ENCODE results near the gene GSN.
A peak's percentile ranks its signal among the peaks of the same experiment; 100 is the strongest.

The GSN gene

DNA sequence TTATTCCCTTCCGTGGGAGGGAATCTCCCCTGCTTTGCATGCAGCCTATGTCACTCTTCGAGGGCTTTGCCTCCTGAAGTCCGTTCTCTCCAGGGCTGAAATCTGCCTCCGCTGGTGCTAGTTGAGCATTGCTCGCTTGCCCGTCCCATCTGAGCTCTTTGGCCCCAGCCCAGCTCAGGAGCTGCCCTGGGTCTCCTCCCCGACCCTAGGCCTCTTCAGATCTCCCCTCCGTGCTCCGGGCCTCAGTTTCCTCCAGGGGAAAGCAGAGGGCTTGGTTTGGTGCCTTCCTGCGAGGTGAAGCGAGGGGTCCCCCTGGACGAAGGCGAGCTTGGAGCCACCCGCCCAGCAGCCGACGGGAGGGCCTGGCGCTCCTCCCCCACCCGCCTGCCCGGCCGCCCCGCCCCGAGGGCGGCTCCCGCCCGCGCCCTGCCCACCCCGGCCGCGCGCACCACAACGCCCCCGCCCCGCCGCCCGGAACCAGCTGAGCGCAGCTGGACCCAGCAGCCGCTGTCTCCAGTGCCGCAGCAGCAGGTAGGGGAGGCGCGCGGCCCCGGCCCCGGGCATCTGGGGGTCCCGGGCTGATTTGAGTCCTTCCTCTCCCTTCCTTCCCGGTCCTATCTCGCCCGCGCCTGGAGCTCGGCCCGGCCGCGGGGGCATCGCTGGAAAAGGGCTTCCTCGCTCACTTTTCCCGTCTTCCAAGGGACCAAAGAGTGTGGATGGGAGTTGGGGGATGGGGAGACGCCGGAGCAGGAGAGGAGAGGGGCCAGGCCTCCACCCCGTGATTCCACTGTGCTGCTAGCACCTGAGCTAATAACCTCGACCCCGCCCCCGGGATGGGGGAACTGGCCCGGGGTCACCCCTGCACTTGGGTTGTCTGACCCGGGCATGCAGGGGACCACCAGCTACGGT lies at the start of gene GSN:
Gene GSN, plus strand, starts transcription at position 474 of the 909 bp plus-strand sequence. CDS start 33,810 bp downstream, outside the sequence.
- DNase-seq (ENCODE audit: low spot score), result peak; percentile 91

DNA sequence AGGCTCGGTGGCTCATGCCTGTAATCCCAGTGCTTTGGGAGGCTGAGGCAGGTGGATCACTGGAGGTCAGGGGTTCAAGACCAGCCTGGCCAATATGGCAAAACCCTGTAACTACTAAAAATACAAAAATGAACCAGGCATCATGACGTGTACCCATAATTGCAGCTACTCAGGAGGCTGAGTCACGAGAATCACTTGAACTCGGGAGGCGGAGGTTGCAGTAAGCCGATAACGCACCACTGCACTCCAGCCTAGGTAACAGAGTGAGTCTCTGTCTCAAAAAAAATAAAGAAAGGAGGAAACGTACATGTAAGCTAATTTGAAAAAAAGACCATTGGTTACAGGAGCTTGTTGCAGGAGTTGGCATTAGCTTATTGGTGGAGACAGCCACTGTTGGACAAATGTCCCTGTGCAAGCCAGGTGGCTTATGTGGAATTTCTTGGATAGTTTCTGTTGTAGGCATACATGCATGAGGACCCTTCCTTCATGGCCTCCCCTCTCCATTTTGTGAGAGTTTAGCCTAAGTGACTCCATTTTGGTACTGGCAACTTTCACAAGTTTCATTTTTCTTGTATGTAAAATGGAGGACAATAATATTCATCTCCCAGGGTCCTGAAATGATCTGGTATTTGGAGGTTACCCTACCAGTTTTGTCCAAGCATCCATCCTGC lies 49.5 kb upstream of the GSN start:
- DNase-seq (ENCODE audit: low spot score), result no peak

- DNase-seq (ENCODE audit: low spot score), result no peak
Observed at GRCh38 chr9:121219530-121219929, 48.4 kb upstream of the GSN start.

DNA sequence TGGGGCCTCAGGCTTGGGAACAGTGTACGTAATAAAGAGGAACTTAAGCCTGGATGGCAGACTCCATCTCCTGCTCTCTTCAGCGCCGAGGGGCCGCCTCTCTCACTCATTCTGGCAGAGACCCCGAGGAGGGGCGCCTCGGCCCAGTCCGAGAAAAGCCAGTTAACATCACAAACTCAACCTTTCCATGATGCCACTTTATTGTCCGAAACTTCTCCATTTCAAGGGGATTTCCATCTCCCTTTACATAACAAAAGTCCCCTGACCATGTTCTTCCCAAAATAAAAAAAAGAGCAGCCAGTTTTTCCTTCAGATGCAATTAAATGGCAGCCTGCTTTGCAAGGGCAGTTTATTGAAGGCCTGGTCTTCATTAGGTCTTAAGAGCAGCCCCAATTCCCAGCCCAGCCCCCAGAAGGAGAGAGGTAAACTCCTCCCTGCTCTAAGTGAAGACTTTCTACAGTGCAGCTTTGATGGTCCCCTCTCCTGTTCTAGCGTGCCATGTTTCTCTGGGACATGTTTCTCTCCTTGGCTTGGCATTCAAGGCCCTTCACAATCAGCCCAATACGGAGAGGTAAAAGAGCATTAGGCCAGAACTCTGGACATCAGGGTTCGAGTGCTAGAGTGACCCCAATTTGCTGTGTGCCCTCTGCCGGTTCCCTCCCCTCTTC lies 46.8 kb upstream of the GSN start:
- no peak for DNase-seq (ENCODE audit: low spot score)

DNA sequence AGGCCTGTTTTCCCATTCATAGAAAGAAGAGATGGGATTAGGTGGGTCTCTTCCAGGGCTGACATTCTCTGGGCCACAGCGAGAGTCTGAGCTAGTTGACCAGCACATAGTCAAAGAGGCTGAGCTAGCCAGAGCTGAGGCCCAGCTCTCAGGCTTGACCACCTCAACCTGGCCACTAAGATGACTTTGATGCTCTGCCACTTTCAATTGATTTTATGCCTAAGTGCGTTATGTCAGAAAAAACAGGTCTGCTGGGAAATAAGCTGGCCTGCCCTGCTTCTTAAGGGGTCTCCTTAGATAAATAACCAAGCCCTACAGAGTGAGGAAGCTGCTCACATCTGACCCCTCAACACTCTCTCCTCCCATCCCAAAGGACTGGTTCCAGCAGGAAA lies 46.3 kb upstream of the GSN start:
- no peak for DNase-seq (ENCODE audit: low spot score)

GRCh38 chr9:121222524-121223171 lies 45.3 kb upstream of the GSN start:
- DNase-seq (ENCODE audit: low spot score), result peak; percentile 66

DNA sequence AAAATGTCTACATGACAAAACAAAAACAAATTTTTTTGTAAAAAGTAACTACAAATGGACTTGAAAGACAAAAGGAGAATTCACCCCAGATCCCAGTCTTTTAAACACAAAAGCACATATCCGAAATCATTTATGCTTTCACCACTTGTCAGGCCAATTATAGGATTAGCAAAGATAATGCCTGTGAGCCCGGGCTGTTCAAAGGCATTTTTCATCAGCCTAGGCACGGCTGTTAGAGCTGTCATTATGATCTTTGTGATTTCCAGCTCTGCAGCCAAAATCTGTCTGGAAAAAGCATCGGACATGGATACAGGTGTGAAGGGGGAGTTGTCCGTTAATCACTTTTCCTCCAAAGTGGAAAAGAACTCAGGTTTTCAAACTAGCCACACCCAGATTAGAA lies 42.7 kb upstream of the GSN start:
- DNase-seq (ENCODE audit: low spot score), result no peak

GRCh38 chr9:121226175-121226574 lies 41.8 kb upstream of the GSN start:
- DNase-seq (ENCODE audit: low spot score), result no peak

DNA sequence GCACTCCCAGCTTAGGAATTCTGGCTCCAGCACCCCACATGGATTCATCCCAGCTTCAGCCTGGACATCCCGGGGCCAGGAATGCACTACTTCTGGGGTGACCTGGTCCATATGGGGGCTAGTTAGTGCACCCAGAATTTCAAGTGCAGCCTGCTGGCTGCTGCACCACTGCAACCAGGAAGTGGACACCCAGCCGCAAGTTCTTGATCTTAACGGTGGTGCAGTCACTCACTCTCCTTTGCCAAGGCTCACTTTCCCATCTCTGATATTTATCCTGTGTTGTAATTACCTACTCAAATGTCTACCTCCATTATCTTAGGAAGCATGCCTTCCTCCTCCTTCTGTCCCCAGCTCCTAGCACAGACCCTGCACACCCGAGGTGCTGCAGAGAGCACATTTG lies 40.1 kb upstream of the GSN start:
- DNase-seq (ENCODE audit: low spot score), result no peak

DNA sequence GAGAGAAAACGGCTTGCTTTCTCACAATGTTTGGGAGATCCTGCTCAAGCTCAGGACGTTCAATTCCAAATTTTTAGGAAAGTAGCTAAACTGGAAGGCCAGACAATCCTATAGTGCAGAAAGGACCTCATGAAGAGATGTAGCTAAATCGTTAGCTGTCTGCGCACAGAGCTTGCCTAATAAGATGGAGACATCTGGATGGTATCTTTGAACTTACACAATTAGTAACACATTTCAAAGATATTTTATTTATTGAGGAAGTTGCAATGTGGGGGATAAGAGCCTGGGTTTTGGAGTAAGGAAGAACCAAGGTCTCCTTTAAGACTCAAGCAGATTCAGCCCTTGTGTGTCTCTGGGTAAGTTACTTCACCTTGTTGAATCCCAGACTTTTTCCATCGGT lies 37.7 kb upstream of the GSN start:
- no peak for DNase-seq (ENCODE audit: low spot score)

GRCh38 chr9:121232251-121232650 lies 35.7 kb upstream of the GSN start:
- no peak for DNase-seq (ENCODE audit: low spot score)

DNA sequence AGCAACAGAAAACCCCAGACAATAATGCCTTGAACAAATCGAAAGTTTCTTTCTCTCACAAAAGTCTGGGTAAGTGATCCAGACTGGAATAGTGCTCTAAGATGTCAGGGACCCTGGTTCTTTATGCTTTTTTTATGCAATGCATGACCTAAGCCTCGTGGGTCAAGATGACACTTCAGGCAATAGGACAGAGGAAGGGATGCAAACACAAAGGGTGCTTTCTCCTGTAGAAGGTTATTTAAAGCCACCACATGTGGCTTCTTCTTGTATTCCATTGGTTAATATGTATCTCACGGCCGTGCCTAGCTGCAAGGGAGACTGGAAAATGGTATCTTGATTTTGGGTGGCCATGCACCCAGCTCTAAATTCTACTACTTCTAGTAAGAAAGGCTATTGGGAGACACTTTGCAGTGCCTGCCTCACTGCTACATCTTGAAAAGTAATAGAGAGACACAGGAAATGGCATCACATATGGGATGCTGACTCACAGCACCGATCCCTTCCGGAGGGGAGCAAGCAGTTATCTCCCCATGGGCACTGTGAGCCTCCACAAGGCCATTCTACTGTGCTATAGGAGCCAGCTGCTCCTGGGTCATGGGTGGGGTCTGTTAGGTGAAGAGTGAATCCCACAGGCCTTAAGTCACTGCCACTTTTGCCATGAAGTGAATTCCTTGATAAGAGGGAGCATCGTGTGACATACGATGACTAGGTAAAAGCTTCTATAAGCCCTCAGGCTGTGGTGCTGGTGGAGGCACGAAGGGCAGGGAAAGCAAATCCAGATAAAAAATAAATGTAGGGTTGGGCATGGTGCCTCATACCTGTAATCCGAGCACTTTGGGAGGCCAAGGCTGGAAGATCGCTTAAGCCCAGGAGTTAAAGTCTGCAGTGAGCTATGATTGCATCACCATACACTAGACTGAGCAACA lies 33.8 kb upstream of the GSN start:
- no peak for DNase-seq (ENCODE audit: low spot score)

DNA sequence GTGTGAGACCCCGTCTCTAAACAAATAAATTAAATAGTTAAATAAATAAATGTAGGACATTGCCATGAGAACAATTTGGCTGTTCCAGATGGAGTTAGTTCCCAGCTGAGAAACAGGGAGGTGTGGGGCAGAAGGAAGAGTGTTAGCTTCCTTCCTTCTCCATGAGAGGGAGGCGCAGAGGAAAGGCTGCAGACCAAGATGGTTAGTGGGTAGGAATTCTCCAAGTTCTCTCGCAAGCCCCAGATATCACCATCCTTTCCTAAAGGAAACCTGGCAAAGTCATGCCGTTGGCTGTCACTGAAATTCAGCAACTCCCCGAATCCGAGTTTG lies 33.2 kb upstream of the GSN start:
- DNase-seq (ENCODE audit: low spot score), result no peak

DNA sequence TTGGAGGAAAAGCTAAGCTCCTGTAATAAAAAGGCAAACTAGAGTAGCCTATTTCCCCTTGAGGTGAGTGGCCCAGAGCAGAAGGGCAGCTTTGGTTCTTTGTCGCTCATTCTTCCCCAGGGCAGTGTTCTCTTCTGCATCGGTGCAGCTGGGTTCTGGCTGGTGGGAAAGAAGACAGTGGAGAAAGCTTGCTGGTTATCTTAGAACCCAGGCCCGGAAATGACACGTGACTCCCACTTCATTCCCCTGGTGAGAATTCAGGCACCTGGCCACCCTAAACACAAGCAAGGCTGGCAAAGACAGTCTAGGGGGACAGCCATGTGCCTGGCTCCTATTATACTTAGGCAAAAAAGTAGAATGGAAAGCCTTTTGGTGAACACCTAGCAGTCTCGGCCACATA lies 32.5 kb upstream of the GSN start:
- no peak for DNase-seq (ENCODE audit: low spot score)

GRCh38 chr9:121237916-121238315 lies 30.0 kb upstream of the GSN start:
- DNase-seq (ENCODE audit: low spot score), result no peak

GRCh38 chr9:121239071-121239470 lies 28.9 kb upstream of the GSN start:
- DNase-seq (ENCODE audit: low spot score), result no peak

DNA sequence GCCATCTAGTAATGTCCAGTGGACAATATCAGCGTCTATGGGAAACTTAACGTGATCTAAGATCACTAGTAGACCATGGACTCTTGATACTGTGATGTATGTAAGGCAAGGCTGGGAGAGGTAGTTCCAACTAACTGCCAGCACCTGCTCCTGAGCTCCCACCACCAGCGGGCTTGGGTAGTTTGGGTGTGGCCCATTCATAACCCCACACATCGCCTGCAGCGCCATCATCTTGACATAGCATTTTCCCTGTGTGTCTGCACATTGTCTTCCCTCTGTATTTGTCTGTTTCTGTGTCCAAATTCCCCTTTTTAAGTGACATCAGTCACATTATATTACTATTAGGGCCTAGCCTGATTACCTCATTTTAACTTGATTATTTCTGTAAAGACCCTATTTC lies 28.1 kb upstream of the GSN start:
- no peak for DNase-seq (ENCODE audit: low spot score)

DNA sequence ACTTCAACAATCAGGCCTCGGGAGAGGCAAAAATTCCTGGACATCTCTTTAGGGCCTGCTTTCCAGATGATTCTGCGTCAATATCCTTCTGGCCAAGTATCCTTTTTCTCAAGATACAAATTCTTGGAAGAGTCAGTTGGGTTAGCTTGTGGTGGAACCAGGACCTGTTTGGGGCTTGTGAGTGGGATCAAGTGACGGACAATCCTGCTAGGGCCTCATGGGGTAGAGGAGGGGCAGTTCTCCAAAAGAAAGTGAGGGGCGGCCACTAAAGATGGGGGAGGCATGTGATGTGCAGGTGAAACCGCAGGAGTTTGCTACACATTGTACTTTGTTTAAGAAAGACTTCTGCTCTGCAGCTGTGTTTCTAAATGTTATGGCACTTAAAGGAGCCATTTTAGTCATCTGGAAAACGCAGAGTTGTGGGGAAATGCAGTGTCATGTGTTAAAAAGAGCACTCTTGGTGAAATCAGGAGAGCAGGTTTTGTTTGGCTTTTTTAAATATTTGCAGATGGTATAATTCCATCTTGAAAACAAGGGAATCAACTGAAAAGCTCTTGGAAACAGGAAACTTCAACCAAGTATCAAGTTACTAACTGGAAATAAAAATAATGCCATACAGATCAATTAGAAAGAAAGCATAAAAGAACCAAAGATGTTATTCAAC lies 27.4 kb upstream of the GSN start:
- DNase-seq (ENCODE audit: low spot score), result no peak

DNA sequence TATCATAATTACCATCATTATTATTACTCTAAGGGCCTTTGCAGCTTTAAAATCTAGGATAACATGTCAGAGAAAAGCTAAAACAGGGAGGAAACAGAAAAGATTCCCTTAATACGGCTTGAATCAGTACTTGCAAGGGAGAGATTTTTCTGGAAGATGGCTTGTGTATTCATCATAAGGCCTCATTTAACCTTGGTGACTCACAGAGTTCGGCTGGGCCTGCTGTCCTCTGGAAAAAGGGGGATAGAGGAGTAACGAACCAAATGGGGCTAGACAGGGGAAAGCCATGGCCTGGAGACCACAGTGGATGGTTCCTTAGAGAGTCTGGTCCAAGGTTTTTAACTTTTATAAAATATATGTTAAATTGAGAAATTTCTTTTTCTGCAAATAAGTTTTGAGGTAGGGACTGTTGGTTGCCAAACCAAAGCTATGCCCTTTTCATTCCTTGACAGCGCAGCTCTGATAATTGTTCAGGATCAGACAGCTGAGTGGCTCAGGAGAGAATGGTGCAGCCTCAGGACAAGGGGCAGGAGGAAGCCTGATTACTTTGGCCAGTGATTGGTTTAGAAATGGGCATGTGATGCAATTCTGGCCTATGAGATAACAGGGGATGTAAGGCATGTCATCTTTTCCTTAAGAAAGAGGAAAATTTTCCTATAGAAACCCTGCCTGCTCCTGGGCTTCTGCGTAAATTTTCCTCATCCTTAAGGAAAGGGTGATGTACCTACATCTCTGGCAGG lies 25.6 kb upstream of the GSN start:
- no peak for DNase-seq (ENCODE audit: low spot score)

DNA sequence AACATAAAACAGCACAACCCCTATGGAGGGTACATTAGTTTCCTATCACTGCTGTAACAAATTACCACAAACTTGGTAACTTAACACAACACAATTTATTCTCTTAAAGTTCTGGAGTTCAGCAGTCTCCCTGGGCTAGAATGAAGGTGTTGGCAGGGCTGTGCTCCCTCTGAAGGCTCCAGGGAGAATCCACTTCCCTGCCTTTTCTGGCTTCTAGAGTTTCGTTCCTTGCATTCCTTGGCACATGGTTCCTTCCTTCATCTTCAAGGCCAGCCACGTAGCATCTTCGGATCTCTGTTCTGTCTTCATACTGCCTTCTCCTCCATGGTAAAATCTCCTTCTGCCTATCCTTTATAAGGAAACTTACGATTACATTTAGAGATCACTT lies 25.0 kb upstream of the GSN start:
- DNase-seq (ENCODE audit: low spot score), result no peak
